Kasumi-1 (cell line): ENCODE results near the gene FAF2.
"Not testable (repeated sequence)": the region's sequence is repeated elsewhere in the genome, so short reads cannot be mapped to it uniquely, and the experiment has no call there.

ENCODE experiments used
- DNase-seq, 2 experiments: peaks; one replicate each; lab custom pipeline; 2025; lab: John Stamatoyannopoulos, UW

FAF2 gene

GRCh38 chr5:176542596-176543427 lies 94.6 kb downstream of the FAF2 start:
- peak in 1 of 2 experiments; percentile 16 for DNase-seq

- DNase-seq, result peak; percentile 47 to 65
Measured at GRCh38 chr5:176543428-176544182, 95.4 kb downstream of the FAF2 start.

- no peak for DNase-seq
Measured at GRCh38 chr5:176545388-176545736, 97.2 kb downstream of the FAF2 start.

GRCh38 chr5:176545737-176546509 lies 97.7 kb downstream of the FAF2 start:
- no peak for DNase-seq

GRCh38 chr5:176547802-176548201 lies 99.6 kb downstream of the FAF2 start:
- no peak for DNase-seq

GRCh38 chr5:176548967-176549444 lies 100.8 kb downstream of the FAF2 start, which contains the start of gene CDHR2:
Gene CDHR2 (plus strand): TSS chr5:176549342. CDS start chr5:176565353, 16,011 bp downstream.
- DNase-seq, result no peak

GRCh38 chr5:176549871-176550270 lies 101.7 kb downstream of the FAF2 start:
- no peak for DNase-seq

GRCh38 chr5:176550275-176550831 lies 102.2 kb downstream of the FAF2 start:
- peak; percentile 40 to 58 for DNase-seq

GRCh38 chr5:176550937-176551336 lies 102.8 kb downstream of the FAF2 start:
- DNase-seq, result not testable (repeated sequence)

- no peak for DNase-seq
Measured at GRCh38 chr5:176552332-176552869, 104.2 kb downstream of the FAF2 start.

- no peak for DNase-seq
Measured at GRCh38 chr5:176553260-176554085, 105.3 kb downstream of the FAF2 start.

GRCh38 chr5:176557846-176558245 lies 109.7 kb downstream of the FAF2 start:
- DNase-seq, result no peak
